CD4-positive, alpha-beta T cell treated with Interleukin-17A for 1 hour (primary cell): ENCODE data around the gene ZMYND8.
"Not testable (repeated sequence)": the region's sequence is repeated elsewhere in the genome, so short reads cannot be mapped to it uniquely, and the experiment has no call there.

Source experiments
- DNase-seq: peaks from one replicate; pipeline ENCODE4 v3.0.0-alpha.2; 2020

ZMYND8 gene

DNA sequence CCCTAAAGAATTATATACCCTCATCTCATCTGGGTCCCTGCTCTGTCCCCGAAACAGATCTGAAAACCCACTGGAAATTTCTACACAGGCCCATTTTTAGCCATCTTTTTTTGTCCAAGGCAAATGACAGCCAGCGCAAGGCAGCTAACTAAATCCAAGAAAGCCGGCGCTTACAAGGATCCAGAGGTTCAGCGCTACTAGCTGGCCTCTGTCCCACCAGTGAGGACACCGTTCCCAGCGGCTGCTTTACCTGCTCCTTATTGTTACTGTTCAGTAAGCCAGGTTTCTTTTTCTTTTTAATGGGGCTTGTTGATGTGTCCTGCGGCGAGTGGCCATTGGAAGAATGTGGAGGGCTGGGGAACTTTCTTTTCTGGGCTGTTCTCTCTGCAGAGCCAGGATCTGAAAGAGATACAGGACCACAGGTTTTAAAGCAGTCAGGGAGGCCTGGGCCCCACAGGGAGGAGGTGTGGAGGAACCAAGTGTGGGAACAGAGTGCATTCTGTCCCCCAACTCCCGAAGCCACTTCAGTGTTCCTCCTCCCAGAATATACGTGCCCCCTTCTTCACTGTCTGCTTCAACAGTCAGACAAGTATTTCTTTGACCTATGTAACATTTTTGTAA lies 46.6 kb downstream of the ZMYND8 start:
- DNase-seq, result no peak

DNA sequence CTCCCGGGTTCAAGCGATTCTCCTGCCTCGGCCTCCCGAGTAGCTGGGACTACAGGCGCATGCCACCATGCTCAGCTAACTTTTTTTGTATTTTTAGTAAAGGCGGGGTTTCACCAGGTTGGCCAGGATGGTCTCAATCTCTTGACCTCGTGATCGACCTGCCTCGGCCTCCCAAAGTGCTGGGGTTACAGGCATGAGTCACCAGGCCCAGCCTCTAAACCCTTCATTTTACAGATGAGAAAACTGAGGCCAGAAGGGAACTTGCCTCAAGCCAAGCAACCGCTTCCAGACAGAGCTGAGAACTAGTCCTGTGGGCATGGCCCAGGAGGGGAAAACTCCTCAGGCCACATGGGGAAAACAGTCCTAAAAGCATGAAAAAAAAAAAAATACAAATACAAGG lies 47.1 kb downstream of the ZMYND8 start:
- DNase-seq, result no peak

DNA sequence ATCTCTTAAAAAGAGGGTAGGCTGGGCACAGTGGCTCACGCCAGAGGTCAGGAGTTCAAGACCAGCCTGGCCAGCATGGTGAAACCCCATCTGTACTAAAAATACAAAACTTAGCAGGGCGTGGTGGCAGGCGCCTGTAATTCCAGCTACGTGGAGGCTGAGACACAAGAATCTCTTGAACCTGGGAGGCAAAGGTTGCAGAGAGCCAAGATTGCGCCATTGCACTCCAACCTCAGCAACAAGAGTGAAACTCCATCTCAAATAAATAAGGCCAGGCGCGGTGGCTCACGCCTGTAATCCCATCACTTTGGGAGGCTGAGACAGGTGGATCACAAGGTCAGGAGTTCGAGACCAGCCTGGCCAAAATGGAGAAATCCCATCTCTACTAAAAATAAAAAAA lies 48.9 kb downstream of the ZMYND8 start:
- not testable (repeated sequence) for DNase-seq

DNA sequence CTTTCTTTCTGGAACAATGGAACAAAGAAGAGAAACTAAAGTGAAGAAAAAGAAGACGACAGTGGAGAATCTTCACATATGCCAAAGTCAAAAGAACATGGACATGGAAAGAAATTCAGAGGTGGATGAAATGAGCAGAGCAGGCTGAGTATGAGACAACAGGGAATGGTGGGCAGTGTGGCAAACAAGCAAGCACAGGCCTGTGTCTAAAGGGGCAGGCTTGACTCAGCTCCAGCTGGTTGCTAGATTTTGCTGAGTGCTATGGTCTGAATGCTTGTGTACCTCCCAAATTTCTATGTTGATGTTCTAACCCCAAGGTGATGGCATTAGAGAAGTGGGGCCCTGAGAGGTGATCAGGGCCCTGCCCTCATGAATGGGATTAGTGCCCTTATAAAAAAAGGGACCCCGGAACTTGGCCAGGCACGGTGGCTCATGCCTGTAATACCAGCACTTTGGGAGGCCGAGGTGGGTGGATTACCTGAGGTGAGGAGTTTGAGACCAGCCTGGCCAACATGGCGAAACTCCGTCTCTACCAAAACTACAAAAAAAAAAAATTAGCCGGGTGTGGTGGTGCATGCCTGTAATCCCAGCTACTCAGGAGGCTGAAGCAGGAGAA lies 49.6 kb downstream of the ZMYND8 start:
- no peak for DNase-seq

DNA sequence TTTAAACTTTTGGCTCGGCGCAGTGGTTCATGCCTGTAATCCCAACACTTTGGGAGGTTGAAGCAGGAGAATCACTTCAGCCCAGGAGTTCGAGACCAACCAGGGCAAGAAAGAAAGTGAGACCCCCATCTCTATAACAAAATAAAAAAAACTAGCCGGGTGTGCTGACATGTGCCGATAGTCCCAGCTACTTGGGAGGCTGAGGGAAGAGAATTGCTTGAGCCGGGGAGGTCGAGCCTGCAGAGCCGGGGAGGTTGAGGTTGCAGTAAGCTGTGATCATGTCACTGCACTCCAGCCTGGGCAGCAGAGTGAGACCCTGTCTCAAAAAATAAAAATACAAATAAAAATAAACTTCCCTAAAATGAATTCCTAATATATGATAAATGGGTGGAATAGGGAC lies 50.4 kb downstream of the ZMYND8 start:
- no peak for DNase-seq

DNA sequence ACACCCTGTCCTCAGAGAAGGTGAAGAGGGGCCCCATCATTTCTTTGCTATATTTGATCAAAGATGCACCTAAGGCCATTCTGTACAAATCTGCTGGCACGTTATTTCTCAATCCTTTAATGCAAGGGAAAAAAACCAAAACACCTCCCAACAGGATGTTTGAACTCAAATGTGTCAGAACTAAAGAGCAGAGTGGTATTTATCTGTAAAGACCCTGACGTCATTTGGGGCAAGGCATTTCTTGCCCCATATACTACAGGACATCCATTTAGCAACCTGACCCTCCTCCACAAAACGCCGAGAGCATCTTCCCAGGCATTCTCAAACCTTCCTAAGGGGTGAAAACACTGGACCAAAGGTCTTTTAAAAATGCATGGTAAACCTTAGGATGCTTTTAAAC lies 50.8 kb downstream of the ZMYND8 start:
- DNase-seq, result no peak

DNA sequence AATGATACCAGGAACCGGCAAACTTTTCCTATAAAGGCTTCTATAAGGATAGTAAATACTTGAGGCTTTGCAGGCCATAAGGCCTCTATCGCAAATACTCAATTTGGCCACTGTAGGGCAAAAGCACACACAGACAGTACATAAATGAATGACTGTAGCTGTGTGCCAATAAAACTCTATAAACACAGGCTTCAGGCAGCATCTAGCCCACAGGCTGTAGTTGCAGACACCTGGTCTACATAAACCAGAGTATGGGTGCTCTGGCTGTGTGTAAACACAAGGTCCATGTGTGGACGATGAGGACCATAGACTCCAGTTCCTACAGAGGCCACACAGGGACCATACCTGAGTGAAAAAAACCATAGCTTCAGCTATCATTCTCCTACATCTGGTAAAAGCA lies 52.2 kb downstream of the ZMYND8 start:
- DNase-seq, result no peak

DNA sequence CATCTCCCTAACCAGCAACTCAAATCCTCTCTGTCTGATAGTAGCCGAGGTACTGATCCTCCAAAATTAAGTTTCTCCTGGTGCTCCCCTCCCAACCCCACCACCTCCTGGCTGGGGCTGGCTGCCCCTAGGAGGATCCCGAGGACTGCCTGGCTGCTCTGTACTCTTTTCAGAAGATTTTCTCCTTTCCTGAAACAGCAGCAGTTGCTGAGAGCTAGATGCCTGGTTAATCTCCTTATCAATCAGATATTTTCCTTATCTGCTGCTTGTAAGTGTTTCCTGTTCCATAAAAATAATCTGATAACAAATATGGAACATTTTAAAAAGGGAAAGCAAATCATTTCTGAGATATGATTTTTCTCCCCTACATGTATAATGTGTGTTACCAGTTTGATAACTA lies 52.8 kb downstream of the ZMYND8 start:
- no peak for DNase-seq

DNA sequence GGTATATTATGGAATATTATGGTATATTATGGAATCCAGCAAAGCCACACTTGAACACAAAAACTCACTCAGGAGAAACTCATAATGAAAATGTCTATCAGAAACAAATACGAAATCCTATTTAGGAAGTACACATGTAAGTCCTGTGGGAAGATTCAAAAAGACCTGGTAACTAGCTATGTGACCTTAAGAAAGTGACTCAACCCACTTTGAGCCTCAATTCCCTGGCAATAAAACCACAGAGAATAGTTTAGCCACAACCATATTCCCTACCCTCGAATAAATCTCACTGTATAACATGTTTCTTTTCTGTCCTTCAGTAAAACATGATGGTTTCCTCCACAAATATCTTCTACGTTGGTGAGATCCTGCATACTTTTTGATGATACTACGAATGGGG lies 56.4 kb downstream of the ZMYND8 start:
- DNase-seq, result no peak

DNA sequence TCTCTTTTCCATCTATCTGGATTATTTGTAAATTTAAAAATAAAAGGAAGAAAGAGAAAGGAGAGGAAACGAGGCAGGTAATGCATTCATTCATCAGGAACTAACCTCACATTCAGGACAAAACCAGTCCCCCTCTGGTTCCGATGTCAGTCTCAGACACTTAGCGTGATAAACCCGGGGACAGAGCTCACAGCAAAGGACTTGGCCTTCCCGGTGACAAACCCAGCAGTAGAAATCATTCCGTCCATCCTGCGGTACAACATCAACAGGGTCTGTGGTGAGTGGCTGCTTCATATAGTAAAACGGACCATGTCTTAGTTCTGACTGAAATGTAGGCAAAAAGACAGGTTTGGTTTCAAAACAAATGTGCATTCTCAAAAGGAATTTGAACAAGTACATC lies 57.9 kb downstream of the ZMYND8 start:
- no peak for DNase-seq

DNA sequence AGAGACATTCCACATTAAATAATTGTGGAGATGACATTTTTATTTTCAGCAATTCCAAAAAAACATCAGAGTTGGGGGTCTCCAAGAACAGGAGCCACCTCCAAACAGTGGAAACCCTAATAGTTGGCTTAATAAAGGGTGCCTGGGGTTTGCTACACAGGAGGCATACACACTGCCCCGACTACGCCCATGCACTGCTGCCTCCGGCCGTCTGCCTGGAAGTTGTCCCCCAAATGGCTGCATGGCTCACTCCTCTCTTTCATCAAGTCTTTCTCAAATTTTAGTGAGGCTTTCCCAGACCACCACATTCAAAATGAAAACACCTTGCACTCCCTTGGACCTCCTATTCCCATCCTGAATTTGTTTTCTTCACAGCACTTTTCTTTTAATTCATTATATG lies 58.8 kb downstream of the ZMYND8 start:
- no peak for DNase-seq

DNA sequence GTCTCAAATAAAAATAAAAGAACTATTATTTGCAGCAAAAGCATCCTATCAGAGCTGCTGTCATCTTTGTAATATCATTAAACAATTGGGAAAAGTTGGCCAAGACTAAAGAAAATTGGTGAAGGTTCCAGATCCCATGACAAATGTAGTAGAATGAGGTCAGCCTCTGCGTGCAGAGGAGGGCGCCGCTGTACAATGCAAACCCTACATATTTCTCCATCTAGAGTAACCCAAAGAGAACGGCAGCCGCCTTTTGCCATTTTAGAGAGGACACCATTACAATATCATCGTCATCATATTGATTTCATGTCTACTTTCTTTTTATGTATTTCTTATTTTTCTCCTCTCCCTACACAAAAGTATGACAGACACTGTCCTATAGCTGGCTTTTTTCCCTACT lies 59.5 kb downstream of the ZMYND8 start:
- no peak for DNase-seq

DNA sequence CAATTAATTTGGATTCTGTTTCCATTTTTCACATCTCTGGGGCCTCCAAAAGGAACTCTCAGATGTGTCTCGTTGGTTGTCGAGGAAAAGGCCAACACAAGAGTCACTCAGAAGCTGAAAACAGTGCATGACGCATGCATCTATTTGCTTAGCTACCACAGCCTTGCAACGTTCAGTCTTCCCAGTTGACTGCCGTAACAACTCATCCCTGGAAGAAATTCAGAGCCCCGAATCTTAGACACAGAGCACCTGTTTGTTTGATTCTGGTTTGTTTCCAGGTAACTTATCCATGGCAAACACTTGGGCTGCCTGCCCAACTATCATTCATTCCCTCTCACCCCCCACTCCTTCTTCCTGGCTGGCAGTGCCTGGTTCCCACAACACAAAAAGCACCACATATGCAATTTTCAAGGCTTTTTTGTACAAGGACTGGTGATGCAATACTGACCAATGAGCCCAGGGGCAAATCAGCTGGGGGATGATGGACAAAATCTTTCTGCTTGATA lies 60.5 kb downstream of the ZMYND8 start:
- DNase-seq, result no peak

DNA sequence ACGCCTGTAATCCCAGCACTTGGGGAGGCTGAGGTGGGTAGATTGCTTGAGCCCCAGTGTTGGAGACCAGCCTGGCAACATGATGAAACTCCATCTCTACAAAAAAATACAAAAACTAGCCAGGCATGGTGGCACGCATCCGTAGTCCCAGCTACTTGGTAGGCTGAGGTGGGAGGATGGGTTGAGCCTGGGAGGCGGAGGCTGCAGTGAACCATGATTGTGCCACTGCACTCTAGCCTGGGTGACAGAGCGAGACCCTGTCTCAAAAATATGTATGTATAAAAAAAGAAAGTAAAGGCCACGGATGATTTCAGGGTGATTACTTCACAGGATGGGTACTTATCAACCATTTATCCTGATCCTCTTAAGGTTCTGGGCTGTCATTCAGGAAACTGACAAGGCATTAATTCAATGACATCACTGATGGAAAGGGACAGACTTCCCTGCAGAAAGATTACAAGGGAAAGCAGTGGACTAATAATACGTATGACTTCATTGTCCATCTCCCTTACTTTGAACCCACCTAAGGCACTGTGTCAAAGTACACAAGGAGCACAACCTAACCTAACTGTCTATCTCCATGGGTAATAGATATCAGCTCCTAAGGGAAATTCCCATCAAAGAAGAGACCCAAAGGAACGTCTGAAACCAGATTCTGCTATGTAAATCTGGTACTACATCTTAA lies 61.2 kb downstream of the ZMYND8 start:
- DNase-seq, result no peak

DNA sequence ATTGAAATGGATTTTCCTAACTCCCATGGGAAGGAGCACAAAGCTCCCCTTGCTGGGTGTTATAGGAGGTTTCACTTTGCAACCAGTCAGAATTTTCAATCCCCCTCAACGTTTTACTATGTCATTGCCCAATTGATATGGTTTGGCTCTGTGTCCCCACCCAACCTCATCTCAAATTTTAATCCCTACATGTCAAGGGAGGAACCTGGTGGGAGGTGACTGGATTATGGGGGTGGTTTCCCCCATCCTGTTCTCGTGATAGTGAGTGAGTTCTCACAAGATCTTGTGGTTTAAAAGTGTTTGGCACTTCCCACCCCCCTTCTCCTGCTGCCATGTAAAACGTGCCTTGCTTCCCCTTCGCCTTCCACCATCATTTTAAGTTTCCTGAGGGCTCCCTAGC lies 62.9 kb downstream of the ZMYND8 start:
- no peak for DNase-seq

DNA sequence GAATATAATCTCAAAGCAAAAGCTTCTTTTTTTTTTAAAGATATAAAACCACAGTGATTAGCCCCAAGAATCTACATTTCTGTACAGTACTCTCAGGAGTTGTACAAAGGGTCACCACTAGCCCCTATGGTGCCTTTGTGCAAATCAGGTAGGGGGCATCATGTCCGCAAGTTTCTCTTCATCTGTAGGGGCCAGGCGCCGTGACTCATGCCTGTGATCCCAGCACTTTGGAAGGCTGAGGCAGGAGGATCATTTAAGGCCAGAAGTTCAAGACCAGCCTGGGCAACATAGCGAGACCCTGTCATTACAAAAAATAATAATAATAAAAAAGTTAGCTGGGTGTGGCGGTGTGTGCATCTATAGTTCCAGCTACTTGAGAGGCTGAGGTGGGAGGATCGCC lies 63.9 kb downstream of the ZMYND8 start:
- no peak for DNase-seq

DNA sequence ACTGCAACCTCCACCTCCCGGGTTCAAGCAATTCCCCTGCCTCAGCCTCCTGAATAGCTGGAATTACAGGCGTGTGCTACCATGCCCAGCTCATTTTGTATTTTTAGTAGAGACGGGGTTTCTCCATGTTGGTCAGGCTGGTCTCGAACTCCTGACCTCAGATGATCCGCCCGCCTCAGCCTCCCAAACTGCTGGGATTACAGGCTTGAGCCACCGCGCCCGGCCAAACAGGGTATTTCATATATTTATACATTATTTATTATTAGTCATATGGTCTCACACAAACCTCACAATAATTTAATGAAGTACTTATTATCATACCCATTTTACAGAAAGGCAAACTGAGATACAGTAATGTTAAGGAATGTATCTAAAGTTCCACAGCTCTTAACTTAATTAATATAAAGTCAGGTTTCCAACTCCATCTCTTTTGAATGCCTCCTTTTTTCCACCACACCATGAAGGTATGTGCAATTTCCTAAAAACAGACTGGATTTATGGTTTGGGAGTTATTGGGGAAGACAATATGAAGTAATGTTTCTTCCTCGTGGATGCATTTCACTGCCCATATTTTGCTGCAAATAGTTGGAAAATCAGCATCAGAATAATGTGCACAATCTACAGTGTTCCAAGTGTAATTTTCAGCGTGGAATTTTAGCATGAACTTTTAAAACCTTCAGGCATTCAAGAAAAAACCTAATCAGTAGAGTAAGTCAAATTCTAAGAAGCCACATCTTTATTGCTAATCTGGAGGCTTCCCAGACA lies 65.7 kb downstream of the ZMYND8 start:
- DNase-seq, result no peak

DNA sequence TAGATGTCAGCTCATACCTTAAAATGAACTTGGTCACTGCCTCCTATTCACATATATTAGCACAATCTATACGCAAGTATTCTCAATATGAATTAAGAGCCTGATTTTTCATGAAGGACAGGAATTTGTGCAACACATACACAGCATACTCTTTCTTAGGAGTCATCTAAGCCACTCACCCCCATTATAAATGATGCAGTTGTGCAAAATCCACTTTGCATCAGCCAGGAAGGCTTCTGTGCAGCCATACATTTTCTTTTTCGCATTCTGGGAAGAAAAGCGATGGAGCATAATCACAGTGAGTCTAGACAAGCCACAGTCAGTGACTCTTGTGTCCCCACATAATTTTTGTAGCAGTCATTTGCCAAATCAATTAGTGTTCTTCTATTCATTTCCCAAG lies 66.5 kb downstream of the ZMYND8 start:
- no peak for DNase-seq

DNA sequence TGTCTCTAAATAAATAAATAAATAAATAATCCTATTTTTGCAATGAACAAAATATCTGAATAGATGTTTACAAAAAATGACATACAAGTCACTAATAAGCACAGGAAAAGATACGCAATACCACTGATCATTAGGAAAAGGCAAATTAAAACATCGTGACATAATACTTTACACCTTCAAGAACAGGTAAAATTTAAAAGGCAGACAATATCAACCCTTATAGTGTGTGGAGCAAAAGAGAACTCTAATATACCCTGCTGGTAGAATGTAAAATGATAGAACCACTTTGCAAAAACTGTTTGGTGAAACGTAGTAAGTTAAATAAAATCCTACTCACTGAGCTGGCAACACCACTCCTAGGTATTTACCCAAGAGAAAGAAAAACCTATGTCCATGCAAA lies 67.4 kb downstream of the ZMYND8 start:
- DNase-seq, result no peak

DNA sequence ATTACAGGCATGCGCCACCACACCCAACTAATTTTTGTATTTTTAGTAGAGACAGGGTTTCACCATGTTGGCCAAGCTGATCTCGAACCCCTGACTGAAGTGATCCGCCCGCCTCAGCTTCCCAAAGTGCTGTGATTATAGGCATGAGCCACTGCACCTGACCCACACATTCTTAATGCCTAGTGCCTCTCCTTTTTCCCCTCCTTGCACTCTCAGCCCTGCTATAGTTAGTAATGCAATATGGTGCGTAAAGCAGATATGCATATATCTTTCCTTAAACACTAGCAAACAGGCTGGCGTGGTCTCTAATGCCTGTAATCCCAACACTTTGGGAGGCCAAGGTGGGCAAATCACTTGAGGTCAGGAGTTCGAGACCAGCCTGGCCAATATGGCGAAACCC lies 68.0 kb downstream of the ZMYND8 start:
- DNase-seq, result not testable (repeated sequence)

DNA sequence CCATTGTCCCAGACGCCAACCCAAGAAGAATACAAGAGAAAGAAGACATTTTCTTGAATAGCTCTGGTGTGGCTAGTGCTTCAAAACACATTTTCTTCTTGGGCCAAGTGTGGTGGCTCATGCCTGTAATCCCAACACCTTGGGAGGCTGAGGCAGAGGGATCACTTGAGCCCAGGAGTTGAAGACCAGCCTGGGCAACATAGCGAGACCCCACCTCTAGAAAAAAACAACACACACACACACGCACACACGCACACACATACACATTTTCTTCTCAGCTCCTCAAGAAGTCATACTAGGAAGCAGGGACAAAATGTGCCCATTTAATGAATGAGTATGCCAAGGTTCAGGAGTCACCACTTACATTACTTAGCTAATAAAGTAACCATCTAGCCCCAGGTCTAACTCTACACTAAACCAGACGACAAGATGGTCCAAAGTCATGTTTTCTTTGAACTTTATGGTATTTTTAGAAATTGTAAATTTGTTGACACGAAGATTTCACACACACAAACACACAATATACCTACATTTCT lies 68.8 kb downstream of the ZMYND8 start:
- no peak for DNase-seq

DNA sequence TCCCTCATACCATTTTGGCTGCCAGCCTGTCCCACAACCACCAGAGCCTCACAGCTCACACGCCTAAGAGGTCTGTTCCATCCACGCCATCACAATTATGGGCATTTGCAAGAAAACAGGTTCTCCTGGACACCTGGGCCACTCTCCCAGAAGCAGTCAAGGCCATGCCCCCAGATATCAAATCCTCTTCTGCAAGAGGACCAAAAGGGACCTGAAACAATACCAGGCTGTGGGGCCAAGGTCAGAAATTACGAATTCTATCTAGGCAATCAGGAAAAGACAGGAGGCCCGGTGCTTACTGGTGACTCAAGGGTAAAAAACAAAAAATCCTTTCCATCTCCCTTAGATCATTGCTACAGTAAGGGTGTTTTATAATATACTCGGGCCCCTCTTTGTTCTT lies 69.8 kb downstream of the ZMYND8 start:
- no peak for DNase-seq

DNA sequence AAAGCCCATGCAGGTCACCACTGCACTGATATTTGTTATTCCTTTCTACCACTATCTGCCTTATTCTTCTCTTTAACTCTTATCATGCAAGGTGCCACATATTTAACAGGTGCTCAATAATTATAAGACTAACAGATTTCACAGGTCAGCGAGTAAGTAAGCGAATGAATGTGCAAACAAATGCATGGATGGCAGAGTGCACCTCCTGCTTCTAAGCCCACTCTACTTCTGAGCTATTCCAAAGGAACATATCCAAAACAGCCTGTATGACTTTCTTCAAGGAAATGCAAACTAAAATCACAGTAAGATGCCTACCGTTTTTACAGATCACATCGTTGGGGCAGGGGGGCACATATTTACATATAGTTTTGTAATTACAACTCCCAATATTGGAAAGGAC lies 71.3 kb downstream of the ZMYND8 start:
- no peak for DNase-seq

DNA sequence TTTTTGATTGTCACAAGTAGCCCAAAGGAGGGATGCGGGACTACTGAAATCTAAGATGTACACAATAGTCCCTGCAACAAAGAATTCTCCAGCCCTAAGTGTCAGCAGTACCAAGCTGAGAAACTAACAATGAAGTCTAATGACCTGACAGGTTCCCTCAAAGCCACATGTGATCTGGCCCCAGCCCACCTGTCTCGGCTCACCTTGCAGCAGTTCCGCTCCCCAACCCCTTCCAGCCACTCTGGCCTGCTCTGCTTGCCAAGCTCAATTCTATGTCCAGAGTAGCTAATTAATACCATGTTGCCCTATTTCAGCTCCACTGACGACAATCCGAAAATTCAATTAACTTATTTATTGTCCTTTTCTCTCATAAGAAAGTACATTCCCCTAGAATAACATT lies 72.1 kb downstream of the ZMYND8 start:
- DNase-seq, result no peak
